ENCODE data around the gene RNF186.

RNF186 gene

GRCh38 chr1:19809044-19809750 lies 5.9 kb downstream of the RNF186 start:
- ChIA-PET CTCF (interaction anchor here (1.2 to 2.6 kb wide), 5 partner anchors 14 to 147 kb away, joined by 3 to 15 read pairs (median 3); no protein-coding TSS in a partner anchor), POLR2A (no interaction called here)
- TF ChIP-seq CTCF (IDR thresholded peaks at IDR 0.05; ENCODE audit: control extremely low read depth, extremely low read depth, low read depth, missing control alignments) = no peak
- DNase-seq (ENCODE audit: extremely low spot score) = no peak

- ChIA-PET POLR2A (no interaction called here), CTCF (interaction anchor here (1.2 to 2.6 kb wide), 3 partner anchors 46 to 147 kb away, joined by 3 to 15 read pairs (median 10); no protein-coding TSS in a partner anchor)
- no peak for DNase-seq (ENCODE audit: extremely low spot score)
- TF ChIP-seq CTCF (IDR thresholded peaks at IDR 0.05; ENCODE audit: control extremely low read depth, extremely low read depth, low read depth, missing control alignments) = no peak
Observed at GRCh38 chr1:19808351-19808750, 6.7 kb downstream of the RNF186 start.

GRCh38 chr1:19804831-19805251 lies 10.2 kb downstream of the RNF186 start:
- POLR2A ChIA-PET = no interaction called here
- CTCF ChIA-PET = interaction anchor here (1.3 to 1.7 kb wide), 2 partner anchors 18 to 89 kb away, joined by 4 to 5 read pairs; no protein-coding TSS in a partner anchor
- DNase-seq (ENCODE audit: extremely low spot score) = no peak
- no peak for TF ChIP-seq CTCF (IDR thresholded peaks at IDR 0.05; ENCODE audit: control extremely low read depth, extremely low read depth, low read depth, missing control alignments)

DNA sequence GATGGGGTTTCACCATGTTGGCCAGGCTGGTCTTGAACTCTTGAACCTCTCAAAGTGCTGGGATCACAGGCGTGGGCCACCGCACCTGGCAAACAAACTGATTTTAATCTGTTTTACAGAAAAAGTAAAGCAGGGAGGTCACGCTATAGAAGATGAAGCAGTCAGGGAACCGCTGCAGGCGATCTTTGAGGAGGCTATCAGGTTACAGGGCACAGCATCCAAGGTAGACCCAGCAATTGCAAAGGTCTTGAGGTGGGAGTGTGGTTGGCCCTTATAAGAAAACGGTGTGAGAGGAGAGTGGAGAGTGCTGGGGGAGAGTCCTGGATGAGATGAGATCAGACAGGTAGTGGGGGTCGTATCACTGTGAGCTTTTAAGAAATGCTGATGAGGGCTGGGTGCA lies 12.8 kb downstream of the RNF186 start:
- ChIA-PET CTCF (interaction anchor here (1.5 to 3.7 kb wide), 2 partner anchors 9 to 10 kb away, joined by 3 to 16 read pairs; no protein-coding TSS in a partner anchor), POLR2A (no interaction called here)
- no peak for TF ChIP-seq CTCF (IDR thresholded peaks at IDR 0.05; ENCODE audit: control extremely low read depth, extremely low read depth, low read depth, missing control alignments)
- no peak for DNase-seq (ENCODE audit: extremely low spot score)

- no peak for TF ChIP-seq CTCF (IDR thresholded peaks at IDR 0.05; ENCODE audit: control extremely low read depth, extremely low read depth, low read depth, missing control alignments)
- DNase-seq (ENCODE audit: extremely low spot score) = peak; percentile 72
- ChIA-PET CTCF (interaction anchor here (3.7 kb wide), 1 partner anchor 11 kb away, joined by 16 read pairs; no protein-coding TSS in a partner anchor), POLR2A (no interaction called here)
Observed at GRCh38 chr1:19800076-19800804, 14.8 kb downstream of the RNF186 start.

DNA sequence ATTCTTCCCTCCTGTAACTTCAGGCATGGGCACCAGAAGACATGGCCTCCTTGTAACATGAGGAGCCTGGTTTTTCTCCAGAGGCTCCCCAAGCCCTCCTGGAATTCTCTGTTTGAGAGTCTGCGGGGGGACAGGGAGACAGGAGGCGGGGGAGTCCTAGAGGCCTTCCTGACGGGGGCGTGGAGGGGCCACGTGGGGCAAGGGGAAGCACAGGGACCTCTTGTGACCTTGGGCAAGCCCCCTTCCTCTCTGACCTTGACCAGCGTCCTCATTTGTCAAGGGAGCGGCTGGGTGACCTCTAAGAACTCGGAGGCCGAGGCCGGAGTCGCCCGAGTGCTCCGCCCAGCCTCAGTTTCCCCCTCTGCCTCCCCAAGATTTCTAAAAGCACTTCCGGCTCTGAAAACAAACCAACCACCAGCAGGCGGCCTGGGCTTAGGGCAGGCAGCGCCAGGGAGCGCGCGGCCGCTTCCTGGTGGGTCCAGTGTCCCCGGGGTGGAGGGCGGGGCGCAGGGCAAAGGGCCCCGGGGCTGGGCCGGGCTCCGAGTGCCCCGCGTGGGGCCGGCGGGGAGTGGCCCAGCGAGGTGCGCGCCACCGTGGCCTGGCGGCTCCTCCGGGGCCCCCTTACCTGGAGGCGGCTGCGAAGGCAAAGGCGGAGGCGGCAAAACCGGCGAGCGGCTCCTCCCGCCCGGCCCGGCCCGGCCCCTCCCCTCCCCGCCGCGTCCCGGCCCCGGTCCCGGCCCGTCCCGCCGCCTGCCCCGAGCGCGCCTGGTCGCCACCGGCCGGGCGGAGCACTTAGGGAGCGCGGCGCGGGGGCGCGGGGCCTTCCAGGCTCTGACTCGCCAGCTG lies 15.6 kb downstream of the RNF186 start, which contains the start of gene TMCO4:
TMCO4 (minus strand) TSS at position 687 of the 846 bp plus-strand sequence. CDS start 19,158 bp downstream, outside the sequence.
- no peak for TF ChIP-seq CTCF (IDR thresholded peaks at IDR 0.05; ENCODE audit: control extremely low read depth, extremely low read depth, low read depth, missing control alignments)
- DNase-seq (ENCODE audit: extremely low spot score) = peak; percentile 79
- CTCF ChIA-PET = interaction anchor here (1.2 to 3.7 kb wide), 4 partner anchors 11 to 38 kb away, joined by 3 to 16 read pairs (median 4); no protein-coding TSS in a partner anchor
- POLR2A ChIA-PET = no interaction called here
